Activated CD8-positive, alpha-beta memory T cell treated with anti-CD3 and anti-CD28 coated beads for 24 hours (primary cell): ENCODE data around the gene DCST1.

Experiments
- DNase-seq: peaks from one replicate; pipeline ENCODE4 v3.0.0-alpha.2; 2020

Gene DCST1

DNA sequence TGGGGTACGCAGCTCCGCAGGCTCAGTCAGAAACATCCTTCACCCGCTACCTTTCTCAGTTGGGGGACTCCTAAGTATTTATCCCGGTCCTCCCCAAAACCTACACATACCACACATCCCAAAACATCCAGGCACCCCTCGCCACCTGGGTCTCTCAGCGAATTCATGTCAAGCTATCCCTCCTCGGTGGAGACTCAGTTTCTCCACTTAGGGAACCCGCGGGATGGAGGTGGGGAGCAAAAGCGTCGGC is 32.3 kb upstream of the DCST1 start:
- DNase-seq: no peak

DNA sequence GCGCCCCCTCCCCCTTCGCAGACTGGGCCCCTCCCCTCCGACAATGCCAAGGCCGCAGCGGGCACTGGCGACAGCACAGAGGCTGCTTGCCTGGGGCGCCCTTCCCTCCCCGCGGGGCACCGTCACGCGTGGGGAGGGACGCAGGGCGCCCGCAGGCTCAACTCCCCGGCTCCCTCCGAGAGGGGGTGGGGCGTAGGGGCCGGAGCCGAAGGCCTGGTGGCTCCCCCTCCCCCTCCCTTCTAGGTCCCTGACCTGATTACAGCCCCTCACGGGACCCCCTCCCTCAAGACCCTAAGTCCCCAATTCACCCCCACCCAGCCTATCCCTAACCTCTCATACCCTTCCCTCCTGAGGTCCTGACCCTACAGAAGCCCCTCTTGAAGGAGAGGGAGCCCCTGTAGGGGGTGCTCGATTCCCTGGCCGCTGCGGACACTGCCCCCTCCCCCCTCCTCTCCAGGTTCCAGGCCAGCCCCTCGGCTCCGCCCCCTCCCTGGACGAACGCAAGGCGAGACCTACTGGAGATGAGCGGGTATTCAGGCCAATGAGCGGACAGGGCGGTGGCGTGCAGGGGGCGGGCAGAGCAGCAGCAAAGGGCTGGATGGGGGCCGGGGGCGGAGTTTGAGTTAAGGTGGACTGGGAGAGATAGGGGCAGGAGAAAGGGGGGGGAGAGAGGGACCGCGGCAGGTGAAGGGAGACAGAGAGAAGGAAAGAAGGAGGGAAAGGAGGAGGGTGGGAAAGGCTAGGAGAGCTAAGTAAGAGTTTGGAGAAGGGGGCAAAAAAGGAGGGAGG is 31.8 kb upstream of the DCST1 start:
- peak; percentile 98 for DNase-seq

DNA sequence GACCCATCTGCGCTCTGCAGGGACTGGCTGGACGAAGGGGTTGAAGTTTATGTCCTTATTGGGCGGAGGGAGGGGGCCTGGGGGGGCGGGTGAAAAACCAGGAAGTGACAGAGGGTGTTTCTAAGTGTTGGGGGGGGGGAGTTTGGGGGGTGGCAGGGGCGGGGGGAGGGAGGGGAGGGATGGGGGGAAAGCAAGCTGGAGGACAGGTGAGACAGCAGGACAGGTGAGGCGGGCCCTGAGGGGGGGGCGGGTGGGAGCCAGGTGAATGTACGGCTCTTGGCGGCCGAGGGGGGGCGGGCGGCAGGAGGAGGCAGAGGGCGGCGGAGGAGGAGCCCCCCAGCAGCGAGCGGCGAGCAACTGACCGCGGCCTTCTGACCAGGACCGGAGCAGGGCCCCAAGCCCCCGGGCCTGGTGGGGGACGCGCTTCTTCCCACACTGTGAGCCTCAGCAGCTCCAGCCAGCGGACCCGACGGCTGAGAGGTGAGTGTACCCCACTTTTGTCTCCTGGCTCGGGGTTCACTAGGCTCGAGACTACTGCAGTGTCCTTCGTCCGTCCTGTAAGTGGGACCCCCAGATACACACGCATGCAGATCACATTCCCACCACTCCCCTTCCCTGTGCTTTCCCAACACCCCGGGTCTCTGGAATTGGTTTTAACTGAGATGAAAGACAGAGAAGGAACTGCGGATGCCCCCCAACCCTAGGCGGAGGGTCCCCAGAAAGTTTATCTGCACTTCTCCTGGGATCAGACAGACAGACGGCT is 31.0 kb upstream of the DCST1 start, which contains the start of gene ZBTB7B:
Gene ZBTB7B, plus strand, starts transcription at position 339 of the 763 bp plus-strand sequence. CDS start 11,859 bp downstream, outside the sequence.
- DNase-seq: no peak

DNA sequence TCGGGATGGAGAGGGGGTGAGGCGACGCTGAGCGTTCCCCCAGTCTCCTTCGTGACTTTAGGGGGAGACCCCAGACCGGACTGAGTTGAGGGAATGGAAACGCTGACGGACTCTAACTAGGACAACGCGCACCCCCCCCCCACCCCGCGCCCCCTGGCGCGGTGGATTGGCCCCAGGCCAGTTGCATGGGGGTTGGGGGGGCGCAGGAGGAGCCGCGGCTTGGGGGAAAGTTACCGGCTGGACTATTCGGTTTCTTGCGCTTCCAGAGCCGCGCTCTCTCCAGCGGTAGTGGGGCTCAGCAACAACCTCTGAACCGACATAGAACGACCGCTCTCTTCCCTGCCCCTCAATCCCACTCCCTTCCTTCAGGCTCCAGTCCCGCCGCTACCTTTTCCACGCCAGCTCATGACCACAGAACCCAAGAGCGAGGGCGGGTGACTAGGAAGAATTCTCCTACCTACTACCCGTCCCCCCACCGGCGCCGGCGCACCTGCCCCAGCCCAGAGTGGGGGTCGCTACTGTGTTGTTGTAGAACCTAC is 30.3 kb upstream of the DCST1 start:
- DNase-seq: peak; percentile 70

DNA sequence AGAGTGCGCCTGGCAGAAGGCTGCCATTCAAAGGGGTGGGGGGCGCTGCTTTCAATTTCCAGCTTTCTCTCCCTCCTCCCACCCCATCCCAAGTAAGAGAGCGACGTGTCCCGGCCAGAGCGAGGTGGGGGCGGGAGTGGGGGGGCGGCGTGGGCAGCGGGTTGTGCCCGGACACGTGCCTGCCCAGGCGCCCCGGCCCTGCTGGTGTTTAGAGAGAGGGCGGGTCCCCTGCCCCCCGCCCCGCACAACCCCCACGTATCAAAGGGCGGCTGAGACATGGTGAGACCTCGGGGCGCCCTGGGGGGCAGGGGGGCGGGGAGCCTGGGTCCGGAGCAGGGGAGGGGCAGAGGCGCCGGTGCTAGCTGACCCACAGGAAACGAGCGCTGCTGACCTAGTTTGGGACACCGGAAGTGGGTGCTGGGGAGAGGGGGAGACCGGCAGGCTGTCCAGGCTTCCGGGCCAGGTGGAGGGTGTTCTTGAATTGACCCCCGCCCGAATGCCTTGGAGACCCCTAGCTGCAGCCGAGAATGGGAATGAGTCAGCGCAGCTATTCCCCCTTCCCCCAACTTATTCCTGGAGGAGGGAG is 29.8 kb upstream of the DCST1 start:
- DNase-seq: no peak

DNA sequence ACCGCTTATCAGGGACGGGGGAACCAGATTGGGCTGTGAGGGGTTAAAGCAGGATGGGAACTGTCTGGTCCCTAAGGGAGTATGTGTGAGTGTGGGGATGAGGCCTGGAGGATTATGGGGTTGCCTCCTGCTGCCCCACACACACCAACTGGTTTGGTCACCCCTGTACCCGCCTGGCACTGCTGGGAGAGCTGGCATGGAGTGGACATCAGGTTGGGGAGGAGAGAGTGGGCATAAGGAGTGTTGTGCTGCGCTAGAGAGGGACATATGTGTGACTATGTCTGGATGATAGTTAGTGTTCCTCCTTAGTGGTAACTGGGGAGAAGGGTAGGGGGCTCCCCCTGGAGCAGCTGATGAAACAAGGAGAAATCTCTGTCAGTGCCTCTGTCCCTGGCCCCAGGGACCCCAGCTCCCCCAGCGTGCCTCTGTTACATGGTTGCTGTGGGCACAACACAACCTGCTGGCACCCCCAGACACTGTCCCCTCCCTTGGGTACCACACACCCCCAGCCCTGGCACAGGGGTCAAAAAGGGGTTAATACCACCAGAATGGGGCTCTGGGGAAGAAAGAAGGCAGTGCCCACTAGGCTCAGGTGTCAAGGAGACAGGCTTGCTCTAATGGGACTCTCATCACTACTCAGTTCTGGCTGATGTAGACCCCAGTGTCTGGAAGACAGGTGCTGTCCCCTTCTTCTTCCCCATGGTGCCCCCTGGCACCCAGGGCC is 29.1 kb upstream of the DCST1 start:
- DNase-seq: no peak

DNA sequence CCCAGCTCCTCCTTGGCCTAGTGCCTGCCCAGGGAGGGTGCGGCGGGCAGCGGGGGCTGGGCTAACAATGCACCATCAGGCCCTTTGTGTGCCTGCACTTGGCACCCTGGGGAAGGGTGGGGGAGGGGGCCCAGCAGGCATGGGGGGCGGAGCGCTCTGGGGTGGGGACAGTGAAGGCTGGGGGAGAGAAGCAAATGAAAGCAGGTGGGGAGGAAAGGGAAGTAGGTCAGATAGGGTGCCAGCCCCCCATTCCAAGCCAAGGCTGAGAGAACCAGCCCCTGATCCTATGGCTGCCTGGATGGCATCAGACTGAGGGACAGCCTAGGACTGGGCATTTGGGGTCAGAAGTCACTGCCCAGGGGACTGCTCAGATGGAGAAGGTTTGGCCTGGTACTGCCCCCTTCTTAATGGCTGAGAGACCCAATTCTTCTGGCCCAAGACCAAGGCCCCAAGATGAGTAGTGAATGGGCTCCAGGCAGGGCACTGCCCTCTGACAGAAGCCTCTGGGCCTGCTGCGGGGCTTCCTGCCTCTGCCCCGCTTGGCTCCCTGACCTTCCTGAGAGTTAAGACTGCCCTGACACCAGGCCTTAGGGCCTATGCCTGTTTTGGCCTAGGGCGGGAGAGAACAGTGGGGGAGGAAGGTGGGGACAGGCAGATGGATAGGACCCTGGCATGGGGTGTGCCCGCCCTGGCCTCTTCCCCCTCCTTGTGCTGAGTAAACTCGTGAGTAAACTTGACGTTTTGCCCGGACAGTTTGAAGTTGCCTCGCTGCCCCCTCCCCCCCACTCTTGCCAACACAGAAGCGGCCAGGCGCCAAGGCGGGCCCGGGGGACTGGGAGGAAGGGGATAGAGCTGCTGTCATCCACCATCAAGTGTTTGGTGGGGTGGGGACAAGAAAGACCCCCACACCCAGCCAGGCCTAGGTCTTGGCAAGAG is 28.3 kb upstream of the DCST1 start:
- DNase-seq: no peak

DNA sequence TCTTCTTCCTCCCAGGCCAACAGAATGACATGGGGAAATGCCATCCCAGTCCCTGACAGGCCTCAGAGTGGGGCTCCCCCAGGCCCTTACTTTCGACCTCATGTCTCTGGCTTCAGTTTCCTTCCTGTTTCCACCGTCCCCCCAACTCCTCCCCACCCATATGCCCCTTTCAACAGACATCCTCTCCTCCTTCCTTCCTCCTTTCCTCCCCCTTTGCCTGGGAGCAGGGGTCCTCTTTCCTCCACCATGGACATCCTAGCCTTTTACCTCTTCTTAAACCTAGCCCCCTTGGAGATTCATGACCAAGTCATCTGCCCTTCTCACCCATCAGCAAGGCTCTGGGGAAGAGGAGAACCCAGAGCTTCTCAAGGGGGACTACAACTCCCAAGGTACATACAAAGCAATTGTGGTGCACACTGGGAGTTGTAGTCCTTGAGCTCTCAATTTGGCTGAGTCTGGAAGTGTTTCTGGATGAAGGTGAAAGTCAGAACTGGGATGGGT is 27.0 kb upstream of the DCST1 start:
- peak; percentile 74 for DNase-seq

DNA sequence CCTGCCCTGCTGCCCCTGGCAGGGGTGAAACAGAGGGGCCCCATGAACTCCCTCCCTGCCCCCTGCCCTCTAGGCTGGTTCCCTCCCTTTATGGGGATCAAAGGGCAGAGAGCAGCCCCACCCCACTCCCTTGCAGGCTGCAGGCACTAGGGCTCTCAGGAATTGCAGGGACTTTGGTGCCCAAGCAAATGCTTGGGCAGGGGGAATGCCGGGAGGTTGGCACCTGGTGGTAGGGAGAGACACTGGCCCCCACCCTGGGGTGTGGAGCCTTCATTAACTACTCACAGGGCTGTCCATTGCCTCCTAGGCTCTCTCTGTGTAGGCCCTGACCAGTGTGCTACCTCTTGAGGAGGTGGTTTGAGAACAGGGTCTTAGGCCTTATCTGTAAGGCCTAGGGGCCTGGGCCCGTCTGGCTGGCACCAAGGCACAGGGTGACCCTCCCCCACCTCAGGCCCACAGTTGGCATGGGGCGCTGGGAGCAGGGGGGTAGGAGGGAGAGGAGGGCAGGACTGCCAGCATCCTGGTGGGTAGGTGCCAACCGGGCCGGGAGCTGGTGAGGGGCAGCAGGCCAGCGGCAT is 26.3 kb upstream of the DCST1 start:
- no peak for DNase-seq

DNA sequence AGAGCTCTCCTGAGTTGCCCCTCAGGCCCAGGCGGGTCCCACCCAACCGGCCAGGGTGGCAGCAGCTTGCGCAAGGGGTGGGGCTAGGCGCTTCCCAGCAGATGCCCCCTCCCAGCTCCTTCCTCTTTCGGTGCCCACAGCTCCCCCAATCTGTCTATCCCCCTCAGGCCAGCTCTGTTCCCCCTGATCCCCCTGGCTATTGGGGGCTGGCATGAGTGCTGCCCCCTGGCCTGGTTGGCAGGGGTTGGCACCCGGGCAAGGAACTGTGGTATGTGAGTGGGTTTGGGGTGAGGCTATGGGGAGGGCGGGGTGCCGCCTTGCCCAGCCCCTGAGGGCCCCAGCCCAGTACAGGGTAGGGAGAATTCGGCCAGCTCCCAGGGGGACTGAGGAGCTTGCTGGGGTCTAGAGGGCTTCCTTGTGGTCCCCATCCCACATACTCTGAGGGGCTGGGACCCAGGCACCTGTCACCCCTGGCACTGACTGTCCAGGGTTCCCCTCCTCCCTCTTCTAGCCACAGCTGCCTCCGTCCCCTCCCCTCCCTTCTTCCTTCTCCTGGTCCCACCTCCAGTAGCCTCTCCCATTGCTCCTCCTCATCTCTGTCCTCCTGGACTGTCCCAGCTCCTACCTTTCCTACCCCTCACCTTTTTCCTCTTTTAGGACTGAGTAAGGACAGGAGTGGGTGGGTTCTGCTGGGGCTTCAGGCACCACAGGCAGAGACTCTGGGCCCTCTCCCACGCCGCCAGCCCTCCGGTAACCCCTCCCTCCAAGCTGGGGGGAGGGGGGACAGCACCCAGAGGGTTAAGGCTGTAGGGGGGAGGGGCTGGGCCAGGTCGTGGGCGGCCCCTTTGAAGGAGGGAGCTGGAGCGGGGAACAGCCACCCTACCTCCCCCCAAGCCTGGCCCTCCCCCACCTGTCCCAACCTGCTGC is 25.3 kb upstream of the DCST1 start:
- DNase-seq: no peak

DNA sequence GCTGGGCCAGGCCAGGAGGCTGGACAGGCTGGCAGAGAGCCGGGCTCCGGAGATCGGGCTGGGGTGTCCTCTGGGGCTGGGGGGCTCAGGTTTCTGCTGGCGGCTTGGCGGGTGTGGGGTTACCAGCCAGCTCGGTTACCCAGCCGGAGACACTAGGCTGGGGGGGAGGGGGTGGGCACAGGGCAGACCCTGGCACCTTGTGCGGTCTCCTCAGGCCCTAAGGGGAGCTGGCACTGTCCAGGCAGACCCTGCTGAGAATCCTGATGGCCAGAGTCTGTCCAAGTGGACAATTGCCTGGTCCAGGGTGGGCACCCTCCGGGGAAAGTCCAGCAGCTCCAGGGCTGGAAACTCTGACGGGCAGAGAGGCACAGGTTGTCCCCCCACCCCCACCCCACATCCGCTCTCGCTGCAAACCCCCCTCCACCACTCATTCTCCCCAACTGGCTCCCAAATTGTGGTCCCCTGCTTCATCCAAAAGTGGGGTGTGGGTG is 24.4 kb upstream of the DCST1 start:
- DNase-seq: no peak

DNA sequence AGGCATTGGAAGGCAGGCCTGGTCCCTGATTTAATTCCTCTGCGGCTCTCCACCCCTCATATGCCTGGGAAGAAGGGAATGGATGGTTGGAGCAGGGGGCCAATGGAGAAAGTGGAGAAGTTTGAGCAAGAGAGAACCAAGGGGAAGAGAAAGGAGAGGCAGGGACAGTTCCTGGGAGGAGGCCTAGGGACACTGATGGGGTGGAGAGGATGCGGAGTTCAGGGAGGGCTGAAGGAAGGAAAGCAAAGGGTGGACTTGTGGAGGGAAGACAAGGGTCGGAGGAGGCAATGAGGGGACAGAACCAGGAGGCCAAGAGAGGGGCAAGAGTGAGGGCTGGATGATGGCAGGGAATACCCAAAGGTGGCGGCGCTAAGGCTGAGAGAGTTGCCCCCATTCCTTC is 23.9 kb upstream of the DCST1 start:
- no peak for DNase-seq

DNA sequence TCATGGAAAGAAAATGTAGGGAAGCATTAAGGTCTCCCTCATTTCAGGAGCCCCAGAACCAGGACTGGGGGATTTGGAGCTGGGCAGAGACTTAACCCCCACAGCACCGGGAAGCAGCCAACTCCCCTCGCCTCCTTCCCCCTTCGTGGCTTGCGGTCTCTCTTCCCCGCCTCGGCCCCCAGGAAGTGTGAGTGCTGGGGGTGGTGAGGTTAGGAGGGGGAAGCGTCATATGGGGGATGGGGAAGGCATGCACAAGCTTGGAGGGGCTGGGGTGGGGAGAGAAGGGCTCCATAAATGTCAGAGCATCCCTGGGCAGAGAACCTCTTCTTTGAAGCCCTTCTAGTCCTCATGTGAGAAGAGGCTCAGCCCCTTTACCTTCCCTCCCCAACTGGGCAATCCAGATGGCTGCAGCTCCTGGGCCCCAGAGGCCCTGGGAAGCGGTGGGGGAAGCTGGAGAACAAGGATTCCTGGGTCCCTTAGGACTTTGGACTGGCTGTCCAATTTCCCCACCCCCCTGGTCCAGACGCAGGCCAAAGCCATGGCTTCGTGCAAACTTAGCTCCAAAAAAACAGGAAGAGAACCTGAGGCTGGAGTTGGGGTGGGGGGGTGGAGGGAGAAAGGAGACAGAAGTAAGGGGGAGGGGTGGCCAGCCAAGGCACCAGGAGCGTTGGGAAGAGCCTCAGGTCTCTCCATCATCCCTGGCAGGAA is 23.3 kb upstream of the DCST1 start:
- DNase-seq: no peak

DNA sequence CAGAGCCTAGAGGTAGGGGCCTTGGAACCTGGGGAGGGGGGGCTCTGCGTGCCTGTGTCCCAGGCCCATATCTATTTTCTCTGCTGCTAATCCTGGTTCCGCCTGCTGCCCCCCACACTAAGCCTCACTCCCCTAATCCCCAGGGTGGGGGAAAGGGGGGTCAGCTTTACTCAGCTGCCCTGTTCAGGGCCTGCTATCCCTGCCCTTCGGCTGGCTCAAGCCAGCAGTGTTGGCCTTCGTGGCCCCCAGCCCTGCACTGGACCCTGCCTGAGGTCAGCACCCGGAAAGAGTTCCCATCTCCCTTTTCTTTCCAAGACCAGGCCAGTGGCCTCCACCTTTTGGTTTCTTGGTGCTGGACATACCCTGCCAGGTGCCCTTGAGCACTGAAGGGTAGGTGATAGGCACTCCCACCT is 22.6 kb upstream of the DCST1 start:
- no peak for DNase-seq

DNA sequence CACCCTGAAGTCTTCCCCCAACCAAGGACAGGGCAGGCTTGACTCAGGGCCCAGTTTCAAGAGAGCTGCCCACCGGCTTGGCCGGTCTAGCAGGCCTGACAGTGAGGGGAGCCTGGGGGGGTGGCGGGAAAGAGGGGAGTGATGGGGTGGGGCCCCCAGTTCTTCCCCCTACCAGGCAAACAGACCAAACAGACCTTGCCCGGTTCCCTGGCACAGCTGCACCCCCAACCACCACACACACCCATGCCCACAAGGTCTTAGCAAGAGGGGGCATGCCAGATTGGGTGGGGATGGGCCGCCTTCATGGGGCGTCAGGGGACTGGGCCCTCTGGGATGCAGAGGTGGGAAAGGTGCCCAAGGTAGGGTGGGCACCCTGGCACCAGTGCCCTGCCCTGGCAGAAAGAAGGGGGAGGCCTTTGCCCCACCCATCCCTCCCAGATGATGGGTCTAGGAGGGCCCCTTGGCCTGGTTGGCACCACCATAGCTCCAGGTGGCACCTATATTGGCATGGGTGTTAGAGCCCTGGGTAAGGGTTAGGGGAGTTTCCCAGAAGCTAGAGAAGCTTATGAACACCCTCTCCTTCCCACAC is 22.1 kb upstream of the DCST1 start:
- no peak for DNase-seq

DNA sequence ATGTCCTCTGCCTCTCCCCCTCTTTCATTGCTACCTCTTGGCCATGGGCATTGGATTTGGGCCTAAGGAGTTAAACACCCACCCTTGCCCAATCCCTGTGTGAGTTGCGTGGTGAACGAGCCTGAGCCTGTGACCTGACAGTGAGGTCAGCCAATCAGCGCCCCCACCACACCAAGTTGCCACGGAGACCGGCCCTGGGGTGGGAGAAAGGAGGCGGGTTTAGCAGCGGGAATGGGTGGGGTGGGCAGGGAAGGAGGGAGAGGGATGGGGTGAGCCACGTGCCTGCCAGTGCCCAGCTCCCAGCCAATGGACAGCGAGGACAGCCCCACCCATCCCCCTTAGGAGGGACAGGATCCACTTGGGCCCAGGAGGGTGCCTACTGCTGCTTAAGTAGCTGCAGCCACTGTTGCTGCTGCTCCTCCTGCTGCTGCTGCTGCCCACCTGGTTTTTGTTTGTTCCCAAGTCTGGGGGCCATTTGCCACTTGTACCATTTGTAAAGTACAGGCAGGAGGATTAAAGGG is 21.5 kb upstream of the DCST1 start:
- no peak for DNase-seq

DNA sequence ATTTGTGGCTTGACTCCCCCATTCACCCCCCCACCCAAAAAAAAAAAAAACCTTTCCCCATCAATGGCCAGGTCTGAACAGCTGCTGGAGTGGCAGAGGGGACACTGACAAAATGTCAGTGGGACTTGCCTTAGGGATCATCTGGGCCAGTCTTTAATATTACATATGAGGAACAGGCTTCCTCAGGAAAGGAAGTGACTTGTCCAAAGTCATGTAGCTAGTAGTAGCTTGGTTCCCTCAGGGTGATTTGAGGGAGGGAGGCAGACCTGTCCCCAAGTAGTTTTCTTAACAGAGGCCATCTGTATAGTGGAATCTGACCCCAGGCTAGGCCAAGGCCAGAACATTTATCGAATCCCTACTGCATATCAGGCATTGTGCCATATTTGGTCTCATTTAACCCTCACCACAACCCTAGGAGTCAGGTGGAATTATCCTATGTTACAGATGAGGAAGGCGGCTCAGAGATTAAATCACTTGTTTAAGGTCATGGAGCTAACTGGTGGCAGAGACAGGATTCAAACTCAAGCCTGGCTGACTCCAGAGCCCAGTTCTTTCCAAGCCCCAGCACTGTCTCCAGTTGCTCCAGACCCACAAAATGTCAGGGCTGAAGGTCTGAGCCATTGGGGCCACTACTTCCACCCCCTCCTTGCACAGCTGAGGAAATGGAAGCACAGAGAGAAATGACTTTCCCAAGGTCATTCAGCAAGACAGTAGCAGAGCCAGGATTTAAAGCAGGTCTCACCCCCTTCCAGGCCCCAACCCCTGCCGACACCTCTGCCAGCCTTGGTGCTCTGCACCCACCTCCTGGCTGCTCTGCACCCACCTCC is 20.6 kb upstream of the DCST1 start:
- DNase-seq: no peak

DNA sequence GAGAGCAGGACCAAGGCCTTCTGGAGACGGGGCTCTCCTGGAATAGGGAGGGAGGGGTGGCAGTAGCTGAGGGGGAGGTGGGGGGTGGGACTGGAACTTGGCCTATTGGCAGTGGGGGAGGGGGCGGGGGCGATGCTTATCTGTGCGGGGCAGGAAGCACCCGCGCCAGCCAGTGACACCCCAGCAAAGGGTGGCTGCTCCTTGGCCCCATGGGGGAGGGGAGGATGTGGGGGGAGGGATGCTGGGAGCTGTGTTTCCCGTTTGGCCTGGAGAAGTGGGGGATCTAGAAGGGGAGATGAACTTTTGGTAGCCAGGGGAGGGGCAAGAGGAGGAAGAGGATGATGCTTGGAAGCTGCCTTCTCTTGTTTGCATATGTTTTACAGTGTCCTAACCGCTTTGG is 20.0 kb upstream of the DCST1 start:
- no peak for DNase-seq
